ENCODE data around the gene MYO18B.

MYO18B gene

GRCh38 chr22:25898707-25899365 lies 156.8 kb downstream of the MYO18B start:
- peak; percentile 48 for DNase-seq (ENCODE audit: low read depth, low spot score)

DNA sequence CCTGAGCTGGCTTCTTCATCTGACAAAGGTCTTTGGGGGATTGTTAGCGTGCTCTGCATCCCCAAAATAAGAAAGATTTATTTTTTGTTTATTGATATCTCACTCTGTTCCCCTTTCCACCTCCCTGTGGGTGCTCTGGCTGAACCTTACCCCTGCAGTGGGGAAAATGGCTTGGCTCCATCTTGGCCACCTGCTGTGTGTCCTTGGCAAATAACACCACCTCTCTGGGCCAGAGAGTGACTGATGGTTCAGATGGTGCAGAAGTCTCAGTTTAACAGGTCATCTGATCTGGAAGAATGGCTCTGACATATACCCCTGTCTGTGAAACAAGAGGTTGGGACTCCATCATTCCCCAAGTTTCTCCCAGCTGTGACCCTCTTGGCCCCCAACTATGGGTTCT lies 157.6 kb downstream of the MYO18B start:
- DNase-seq (ENCODE audit: low read depth, low spot score) = no peak

- DNase-seq (ENCODE audit: low read depth, low spot score) = no peak
Observed at GRCh38 chr22:25900390-25900789, 158.4 kb downstream of the MYO18B start.

DNA sequence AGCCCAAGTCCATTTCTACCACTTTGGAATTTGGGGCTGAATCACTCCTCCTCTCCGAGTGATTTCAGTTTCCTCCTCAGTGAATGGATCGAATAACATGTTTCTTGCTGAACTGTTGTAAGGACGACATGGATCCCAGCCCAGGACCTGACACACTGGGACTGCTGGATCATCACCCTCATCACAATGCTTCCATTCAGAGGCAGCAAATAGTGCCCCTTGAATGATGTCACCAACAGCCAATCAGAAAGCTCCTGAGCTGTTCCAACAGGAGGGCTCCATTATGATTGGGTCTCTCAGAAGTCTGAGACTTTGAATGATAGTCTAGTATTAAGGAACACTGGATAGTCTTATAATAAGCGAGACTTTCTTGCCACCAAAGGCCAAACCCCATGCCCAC lies 158.9 kb downstream of the MYO18B start:
- no peak for DNase-seq (ENCODE audit: low read depth, low spot score)

GRCh38 chr22:25902402-25902801 lies 160.4 kb downstream of the MYO18B start:
- DNase-seq (ENCODE audit: low read depth, low spot score) = no peak

DNA sequence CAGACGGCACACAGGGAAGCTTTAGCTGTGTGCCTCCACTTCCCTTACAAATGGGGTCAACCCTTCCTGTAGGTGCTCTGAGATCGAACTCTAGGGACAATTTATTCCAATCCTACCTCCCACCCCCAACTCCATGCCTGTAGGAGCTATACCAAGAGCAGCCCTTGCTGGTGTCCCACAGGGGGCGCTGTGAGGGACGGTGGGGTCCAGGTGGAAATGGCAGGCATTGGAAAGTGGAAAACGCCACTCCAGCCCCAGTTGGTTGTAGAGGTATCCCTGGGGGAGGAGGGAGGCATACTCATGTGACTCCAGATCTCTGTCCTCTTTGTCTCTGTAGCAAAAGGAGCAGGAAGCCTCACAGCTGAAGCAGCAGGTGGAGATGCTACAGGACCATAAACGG lies 161.3 kb downstream of the MYO18B start:
- DNase-seq (ENCODE audit: low read depth, low spot score) = peak; percentile 72

- no peak for DNase-seq (ENCODE audit: low read depth, low spot score)
Observed at GRCh38 chr22:25908212-25908611, 166.2 kb downstream of the MYO18B start.

GRCh38 chr22:25908755-25909154 lies 166.8 kb downstream of the MYO18B start:
- DNase-seq (ENCODE audit: low read depth, low spot score) = no peak

GRCh38 chr22:25909614-25910387 lies 167.8 kb downstream of the MYO18B start:
- DNase-seq (ENCODE audit: low read depth, low spot score) = no peak

- DNase-seq (ENCODE audit: low read depth, low spot score) = no peak
Observed at GRCh38 chr22:25911243-25911972, 169.4 kb downstream of the MYO18B start.

- DNase-seq (ENCODE audit: low read depth, low spot score) = no peak
Observed at GRCh38 chr22:25919452-25919851, 177.5 kb downstream of the MYO18B start.

DNA sequence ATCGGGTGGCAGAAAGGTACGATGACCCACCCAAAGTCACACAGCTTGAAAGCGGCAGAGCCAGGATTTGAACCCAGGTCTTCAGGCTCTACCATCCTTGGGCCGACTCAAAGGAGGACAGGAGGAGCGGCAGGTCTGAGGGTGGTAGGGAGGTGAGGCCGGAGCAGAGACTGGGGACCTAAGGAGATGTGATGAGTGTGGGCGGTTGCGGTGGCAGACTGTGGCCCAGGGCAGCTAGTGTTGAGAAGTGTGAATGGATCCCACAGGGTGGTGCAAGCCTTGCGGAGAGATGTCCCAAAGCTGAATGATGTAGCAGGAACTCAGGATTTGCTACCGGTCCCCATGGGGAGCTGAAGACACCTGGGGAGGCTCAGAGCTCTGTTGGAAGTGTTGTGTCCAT lies 180.2 kb downstream of the MYO18B start:
- no peak for DNase-seq (ENCODE audit: low read depth, low spot score)

GRCh38 chr22:25923914-25924313 lies 181.9 kb downstream of the MYO18B start:
- DNase-seq (ENCODE audit: low read depth, low spot score) = no peak

DNA sequence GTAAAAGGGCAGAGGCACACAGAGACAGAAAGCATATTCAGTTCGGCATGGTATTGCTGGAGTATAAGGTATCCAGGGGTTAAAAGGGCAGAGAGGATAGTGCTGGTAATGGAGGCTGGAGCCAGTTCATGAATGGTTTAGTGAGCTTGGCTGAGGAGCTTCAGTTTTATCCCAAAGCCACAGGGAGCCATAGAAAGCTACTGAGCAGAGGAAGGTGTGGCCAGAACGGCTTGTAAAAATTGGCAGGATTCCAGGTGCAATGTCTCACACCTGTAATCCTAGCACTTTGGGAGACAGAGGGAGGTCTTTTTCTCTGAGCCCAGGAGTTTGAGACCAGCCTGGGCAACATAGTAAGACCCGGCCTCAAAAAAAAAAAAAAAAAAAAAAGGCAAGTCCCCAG lies 186.1 kb downstream of the MYO18B start:
- DNase-seq (ENCODE audit: low read depth, low spot score) = no peak

GRCh38 chr22:25929321-25929878 lies 187.4 kb downstream of the MYO18B start:
- no peak for DNase-seq (ENCODE audit: low read depth, low spot score)

- no peak for DNase-seq (ENCODE audit: low read depth, low spot score)
Observed at GRCh38 chr22:25930083-25930482, 188.1 kb downstream of the MYO18B start.

DNA sequence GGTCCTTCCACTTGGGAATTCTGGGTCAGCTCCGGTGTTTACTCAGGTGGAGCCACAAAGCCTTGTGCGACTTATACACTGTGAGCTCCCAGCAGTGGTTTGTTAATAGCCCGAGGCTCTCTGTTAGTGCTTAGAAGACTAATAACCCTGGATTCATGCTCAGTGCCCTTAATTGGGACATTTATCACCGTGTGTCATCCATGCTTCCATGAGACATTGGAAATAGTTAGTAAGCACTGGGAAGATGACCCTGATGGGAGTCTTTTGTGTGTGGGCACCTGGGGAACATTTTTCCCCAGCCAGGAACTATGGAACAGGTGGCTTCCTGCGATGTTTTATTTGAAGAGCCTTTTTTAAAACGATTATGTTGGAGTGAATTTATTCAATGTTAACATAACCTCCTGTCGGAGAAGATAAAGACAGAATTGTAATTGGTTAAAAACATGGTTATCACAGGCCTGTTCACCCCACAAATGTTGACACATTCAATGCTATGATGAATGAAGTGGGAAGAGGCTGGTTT lies 188.9 kb downstream of the MYO18B start:
- no peak for DNase-seq (ENCODE audit: low read depth, low spot score)

DNA sequence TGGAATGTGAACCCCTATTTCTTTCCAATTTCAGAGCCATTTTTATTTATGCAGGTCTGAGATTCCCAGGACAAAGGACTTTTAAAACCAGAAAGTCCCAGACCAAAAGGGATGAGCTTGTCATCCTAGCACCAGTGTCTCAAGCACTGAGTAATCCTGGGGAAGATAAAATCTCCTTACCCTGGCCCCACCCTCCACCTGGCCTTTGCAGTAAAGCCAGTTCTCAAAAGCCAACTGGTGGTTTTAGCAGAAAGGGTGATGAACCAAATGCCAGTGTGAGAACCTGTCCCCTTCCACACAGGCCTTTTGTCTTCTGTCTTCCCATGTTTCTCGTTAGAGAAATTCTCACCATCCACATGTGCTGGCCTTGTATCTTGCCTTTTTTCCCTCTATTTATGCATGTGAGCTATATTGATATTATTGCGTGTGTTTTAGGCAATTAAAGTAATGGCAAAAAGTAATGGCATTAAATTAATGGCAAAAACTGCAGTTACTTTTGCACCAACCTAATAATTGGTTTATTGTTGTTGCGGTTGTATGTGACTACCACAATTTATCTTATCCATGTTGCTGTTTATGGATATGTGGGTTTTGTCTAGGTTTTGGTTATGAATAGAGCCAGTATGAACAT lies 191.3 kb downstream of the MYO18B start:
- no peak for DNase-seq (ENCODE audit: low read depth, low spot score)

DNA sequence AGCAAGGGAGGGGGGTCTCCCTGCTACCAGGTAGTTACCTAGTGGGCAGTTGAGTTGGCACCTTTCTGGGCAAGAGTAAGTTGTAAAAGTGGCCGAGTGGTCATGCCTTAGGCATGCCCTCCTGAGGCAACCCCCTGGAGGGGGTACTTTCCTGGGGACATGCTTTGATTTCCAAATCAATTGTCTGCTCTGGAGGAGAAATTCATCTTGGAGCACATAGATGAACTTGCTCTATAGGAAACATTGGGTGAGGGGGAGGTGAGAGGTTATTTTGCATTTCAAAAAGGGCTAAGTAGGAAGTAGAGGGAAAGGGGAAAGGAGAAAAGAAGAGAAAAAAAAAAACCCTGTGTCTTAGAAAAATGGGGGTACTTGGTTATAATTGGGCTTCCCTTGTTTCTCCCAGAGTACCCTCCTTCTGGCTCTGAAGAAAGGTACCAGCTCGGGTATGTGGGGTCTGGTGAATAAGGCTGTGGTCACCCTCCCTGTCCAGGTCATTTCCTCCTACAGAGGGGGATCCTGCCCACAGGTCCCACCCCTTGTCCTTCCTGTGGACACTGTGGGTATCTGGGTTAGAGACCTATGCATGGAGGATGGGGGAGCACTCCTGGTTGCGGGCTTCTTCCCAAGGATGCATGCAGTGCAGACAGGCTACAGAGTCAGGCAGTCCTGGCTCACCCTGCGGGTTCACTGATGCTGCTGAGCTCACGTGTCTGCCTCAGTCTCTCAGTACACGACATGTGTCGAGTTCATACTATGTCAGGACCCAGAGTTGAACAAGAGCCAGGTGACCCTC lies 193.5 kb downstream of the MYO18B start:
- no peak for DNase-seq (ENCODE audit: low read depth, low spot score)

- DNase-seq (ENCODE audit: low read depth, low spot score) = no peak
Observed at GRCh38 chr22:25938151-25938550, 196.2 kb downstream of the MYO18B start.

DNA sequence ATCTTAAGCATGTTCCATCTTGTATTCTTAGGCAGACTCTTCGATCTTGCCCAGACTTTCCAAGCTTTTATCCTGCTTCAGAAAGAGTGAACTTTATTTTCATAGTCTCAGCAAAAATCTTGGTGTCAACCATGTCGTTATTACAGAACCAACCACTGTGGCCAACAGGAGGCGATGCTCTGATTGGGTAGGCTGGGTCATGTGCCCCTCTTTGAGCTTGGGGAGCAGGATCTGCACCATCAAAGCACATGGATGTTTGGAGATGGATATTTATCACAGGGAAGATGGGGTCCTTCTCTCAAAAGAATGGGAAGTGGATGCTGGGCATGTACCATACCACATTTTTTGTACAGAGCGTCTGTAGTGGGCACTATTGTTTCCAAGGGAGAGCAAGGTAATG lies 197.4 kb downstream of the MYO18B start:
- no peak for DNase-seq (ENCODE audit: low read depth, low spot score)
